ENCODE data around the gene PSENEN. TPM values are rescaled to one million over a fixed set of nuclear protein-coding genes. Genes with fewer than 3 reads are reported as not detected.

PSENEN gene
- total and polyA plus RNA-seq, 9 of the 15 experiments (the other 6 are each of a cell fraction or from before 2014, with no cell fraction given), result 34.5 to 299 (median 61.1) TPM

- peaks cover 13 to 25% of the 10 kb centered on the region in 2 experiments for H3K4me1 ChIP-seq (replicated peaks in 1 of 2; ENCODE audit: control insufficient read depth in 2 of 2, insufficient read depth in 2 of 2, low read length in 2 of 2)
- ChIA-PET CTCF (ENCODE audit: low intra/inter-chr PET ratio) (interaction anchor here (0.5 kb wide), 1 partner anchor 12 kb away, joined by 3 read pairs; no protein-coding TSS in a partner anchor), POLR2A (interaction anchor here (1.2 to 2.0 kb wide), 2 partner anchors 9 to 12 kb away, joined by 4 to 9 read pairs; no protein-coding TSS in a partner anchor)
- H3K4me2 ChIP-seq (ENCODE audit: insufficient read depth, low read length), result no peak overlapping the region
- no peak for FAIRE-seq
- H3K27ac ChIP-seq (ENCODE audit: extremely low read depth, low read depth, low read length), result no peak overlapping the region
- intact Hi-C loops (cut with micrococcal nuclease) (no loop called here), in situ Hi-C loops (cut with MboI) (no loop called here)
- H3K36me3 ChIP-seq (ENCODE audit: control insufficient read depth, insufficient read depth, low read length), result peaks cover 38% of the 10 kb centered on the region; the same call in 2 of the 3 replicates
- H2AFZ ChIP-seq (ENCODE audit: low read depth, low read length), result no peak overlapping the region
- no peaks in the 10 kb centered on the region; the same call in 1 of the 2 replicates for H3K9me3 ChIP-seq (replicated peaks; ENCODE audit: control insufficient read depth, insufficient read depth, low read depth, low read length)
- ATAC-seq, result no peak
- no peaks in the 10 kb centered on the region; the same call in 1 of the 2 replicates for H4K20me1 ChIP-seq (replicated peaks; ENCODE audit: control insufficient read depth, insufficient read depth, low read length)
- peaks cover 17% of the 10 kb centered on the region for H3K79me2 ChIP-seq (ENCODE audit: control insufficient read depth, insufficient read depth, low read length)
- no peak overlapping the region for H3K9ac ChIP-seq (ENCODE audit: insufficient read depth in 1 of 2, low read depth in 2 of 2, low read length in 2 of 2)
- no peaks in the 10 kb centered on the region for H3K9me1 ChIP-seq (ENCODE audit: control insufficient read depth, insufficient read depth, low read length)
- H3K27me3 ChIP-seq (ENCODE audit: control insufficient read depth in 2 of 2, insufficient read depth in 2 of 2, low read length in 2 of 2), result no peaks in the 10 kb centered on the region
- DNase-seq (ENCODE audit: extremely low read depth in 1 of 4, low spot score in 3 of 4), result no peak
- no TSS peak for BruUV-seq (replicated peaks)
- H3K4me3 ChIP-seq, result no peak overlapping the region
- TF ChIP-seq MECOM (CRISPR knock-in tag; IDR thresholded peaks at IDR 0.05), result no peak
- no peak for TF ChIP-seq BRD4 (IDR thresholded peaks at IDR 0.05)
- TF ChIP-seq ZNF124 (CRISPR knock-in tag; IDR thresholded peaks at IDR 0.05), result no peak
- peak; percentile 99 for TF ChIP-seq ZNF12 (CRISPR knock-in tag; IDR thresholded peaks at IDR 0.05)
- 96% methylated on average over 4 of the region's 4 CpGs for WGBS (ENCODE audit: insufficient coverage, low coverage, missing lambda C conversion rate)
These were observed 15.4 kb downstream of the PSENEN start for GRCh38 chr19:35760711-35761349.
